GM18870 (cell line): ENCODE measurements around the gene TSFM.

Source experiments
- ATAC-seq: cut with Tn5 transposase; IDR thresholded peaks from one replicate; pipeline ENCODE4 v1.9.1; 2021; ENCODE audit warnings: moderate library complexity; ENCODE audit not compliant: unreplicated experiment

Gene TSFM

GRCh38 chr12:57782608-57783465 lies at the start of gene TSFM:
Gene TSFM (plus strand): TSS chr12:57782787. CDS start chr12:57782802, 15 bp downstream.
- ATAC-seq: peak; percentile 63

GRCh38 chr12:57733928-57734327 lies 48.7 kb upstream of the TSFM start:
- ATAC-seq: no peak

- ATAC-seq: no peak
These were observed 48.0 kb upstream of the TSFM start for GRCh38 chr12:57734591-57734990.

GRCh38 chr12:57735198-57735855 lies 47.3 kb upstream of the TSFM start:
- no peak for ATAC-seq

- ATAC-seq: no peak
These were observed 46.4 kb upstream of the TSFM start for GRCh38 chr12:57735952-57736740.

GRCh38 chr12:57736741-57737466 lies 45.7 kb upstream of the TSFM start:
- no peak for ATAC-seq

GRCh38 chr12:57737467-57738460 lies 44.8 kb upstream of the TSFM start:
- no peak for ATAC-seq

- ATAC-seq: no peak
These were observed 43.8 kb upstream of the TSFM start, which contains the start of gene AGAP2 for GRCh38 chr12:57738661-57739237. Gene AGAP2 (minus strand): TSS chr12:57738742. CDS start chr12:57738246, 496 bp downstream.

GRCh38 chr12:57739387-57739786 lies 43.2 kb upstream of the TSFM start:
- no peak for ATAC-seq

GRCh38 chr12:57739914-57740538 lies 42.6 kb upstream of the TSFM start:
- ATAC-seq: no peak

GRCh38 chr12:57740656-57741412 lies 41.8 kb upstream of the TSFM start:
- ATAC-seq: peak; percentile 56

GRCh38 chr12:57741413-57741789 lies 41.2 kb upstream of the TSFM start:
- ATAC-seq: no peak

- ATAC-seq: peak; percentile 42
These were observed 40.5 kb upstream of the TSFM start for GRCh38 chr12:57741844-57742738.

GRCh38 chr12:57743769-57744168 lies 38.8 kb upstream of the TSFM start:
- ATAC-seq: no peak

GRCh38 chr12:57744194-57744776 lies 38.3 kb upstream of the TSFM start:
- ATAC-seq: peak; percentile 14

- ATAC-seq: peak; percentile 66
These were observed 37.7 kb upstream of the TSFM start, which contains the start of gene TSPAN31 for GRCh38 chr12:57744777-57745484. Gene TSPAN31 (plus strand): TSS chr12:57745039. CDS start chr12:57745155, 116 bp downstream.
